Measurements from ENCODE around the gene EXOSC2. TPM values are rescaled to one million over a fixed set of nuclear protein-coding genes. Genes with fewer than 3 reads are reported as not detected.
A peak's percentile ranks its signal among the peaks of the same experiment; 100 is the strongest.

The EXOSC2 gene
- total RNA-seq, 1 experiment from 2014 or later: 71.5 TPM

GRCh38 chr9:130729145-130729544 lies 35.6 kb downstream of the EXOSC2 start:
- Histone ChIP-seq H3K4me2 (ENCODE audit: low read length) (peak overlapping the region; percentile 71), H2AFZ (ENCODE audit: low read depth, low read length, poor library complexity, severe bottlenecking) (no peak overlapping the region), H3K4me3 (replicated peaks in 1 of 2; ENCODE audit: low read depth in 1 of 2, low read length in 2 of 2) (peak overlapping the region in 1 of 2 experiments; percentile 48; a peak in 2 of 4 replicates), H3K27ac (ENCODE audit: low read depth, low read length) (peak overlapping the region; percentile 74), H3K79me2 (ENCODE audit: insufficient read depth, low read length) (peaks cover 69% of the 10 kb centered on the region), H3K36me3 (ENCODE audit: control insufficient read depth in 1 of 2, insufficient read depth in 2 of 2, low read length in 2 of 2) (no peaks in the 10 kb centered on the region), H3K9me3 (ENCODE audit: control insufficient read depth in 1 of 2, insufficient read depth in 1 of 2, low read depth in 1 of 2, low read length in 2 of 2) (no peaks in the 10 kb centered on the region), H3K9ac (ENCODE audit: low read length) (peak overlapping the region; percentile 46; the same call in 1 of the 2 replicates), H4K20me1 (ENCODE audit: insufficient read depth) (no peaks in the 10 kb centered on the region; the same call in 1 of the 2 replicates), H3K9me2 (ENCODE audit: insufficient read depth) (no peaks in the 10 kb centered on the region), H3K4me1 (ENCODE audit: control insufficient read depth in 1 of 2, insufficient read depth in 2 of 2, low read length in 2 of 2) (peaks cover 43 to 57% of the 10 kb centered on the region in 2 experiments), H3K27me3 (ENCODE audit: insufficient read depth, low read length) (no peaks in the 10 kb centered on the region)
- DNase-seq (ENCODE audit: low read depth, low spot score) (no peak), ATAC-seq (no peak)
- RAD21 ChIA-PET (ENCODE audit: low non-redundant PET in 1 of 2, low total read pairs in 2 of 2, uncharacterized antibody in 2 of 2, unreplicated experiment in 2 of 2): no interaction called here
- intact Hi-C loops (cut with micrococcal nuclease): no loop called here
- POLR2A ChIA-PET: no interaction called here
- no peak for TF ChIP-seq EZH2 (IDR thresholded peaks at IDR 0.05)
- TF ChIP-seq CBX3 (IDR thresholded peaks at IDR 0.05; ENCODE audit: low read depth): no peak
- no peak for TF ChIP-seq EZH2phosphoT487 (IDR thresholded peaks at IDR 0.05; ENCODE audit: borderline replicate concordance)
- BruUV-seq (replicated peaks): no TSS peak
- CTCF ChIA-PET: no interaction called here

GRCh38 chr9:130731355-130731754 lies 37.8 kb downstream of the EXOSC2 start:
- Histone ChIP-seq H3K9ac (ENCODE audit: low read length) (no peak overlapping the region), H3K4me3 (replicated peaks in 1 of 2; ENCODE audit: low read depth in 1 of 2, low read length in 2 of 2) (no peak overlapping the region), H2AFZ (ENCODE audit: low read depth, low read length, poor library complexity, severe bottlenecking) (no peak overlapping the region), H3K36me3 (ENCODE audit: control insufficient read depth in 1 of 2, insufficient read depth in 2 of 2, low read length in 2 of 2) (no peaks in the 10 kb centered on the region), H3K9me3 (ENCODE audit: control insufficient read depth in 1 of 2, insufficient read depth in 1 of 2, low read depth in 1 of 2, low read length in 2 of 2) (no peaks in the 10 kb centered on the region), H3K27me3 (ENCODE audit: insufficient read depth, low read length) (no peaks in the 10 kb centered on the region), H3K4me1 (ENCODE audit: control insufficient read depth in 1 of 2, insufficient read depth in 2 of 2, low read length in 2 of 2) (peaks cover 43 to 57% of the 10 kb centered on the region in 2 experiments), H3K9me2 (ENCODE audit: insufficient read depth) (no peaks in the 10 kb centered on the region), H4K20me1 (ENCODE audit: insufficient read depth) (no peaks in the 10 kb centered on the region; the same call in 1 of the 2 replicates), H3K4me2 (ENCODE audit: low read length) (no peak overlapping the region), H3K79me2 (ENCODE audit: insufficient read depth, low read length) (peaks cover 69% of the 10 kb centered on the region), H3K27ac (ENCODE audit: low read depth, low read length) (no peak overlapping the region)
- ChIA-PET POLR2A (no interaction called here), CTCF (no interaction called here), RAD21 (ENCODE audit: low non-redundant PET in 1 of 2, low total read pairs in 2 of 2, uncharacterized antibody in 2 of 2, unreplicated experiment in 2 of 2) (interaction anchor here in 1 of 2 experiments (0.7 kb wide), 1 partner anchor 66 kb away, joined by 5 read pairs; no protein-coding TSS in a partner anchor)
- ATAC-seq (no peak), DNase-seq (ENCODE audit: low read depth, low spot score) (no peak)
- intact Hi-C loops (cut with micrococcal nuclease): no loop called here
- BruUV-seq (replicated peaks): no TSS peak
- TF ChIP-seq ELF1 (IDR thresholded peaks at IDR 0.05; ENCODE audit: borderline replicate concordance, low read depth) (no peak), RAD21 (IDR thresholded peaks at IDR 0.05; ENCODE audit: low read depth) (no peak), FOSL1 (IDR thresholded peaks at IDR 0.05; ENCODE audit: low read depth) (no peak), REST (IDR thresholded peaks at IDR 0.05; ENCODE audit: low read depth) (no peak), ZBTB33 (IDR thresholded peaks at IDR 0.05; ENCODE audit: extremely low read depth, insufficient replicate concordance, low read length) (no peak), ATF3 (IDR thresholded peaks at IDR 0.05) (no peak), POLR2AphosphoS5 (IDR thresholded peaks at IDR 0.05; ENCODE audit: low read depth, low read length) (no peak), ZNF274 (IDR thresholded peaks at IDR 0.05; ENCODE audit: low read depth, low read length) (no peak), EZH2 (IDR thresholded peaks at IDR 0.05) (no peak), EGR1 (IDR thresholded peaks at IDR 0.05; ENCODE audit: low read depth) (no peak), YY1 (IDR thresholded peaks at IDR 0.05; ENCODE audit: extremely low read depth, insufficient replicate concordance, low read depth, low read length) (no peak), TCF7L2 (IDR thresholded peaks at IDR 0.05; ENCODE audit: borderline replicate concordance, extremely low read depth, insufficient read depth, insufficient read length) (no peak), EZH2phosphoT487 (IDR thresholded peaks at IDR 0.05; ENCODE audit: borderline replicate concordance) (no peak), SIN3A (IDR thresholded peaks at IDR 0.05; ENCODE audit: low read depth) (no peak)
